Kidney epithelial cell (primary cell): ENCODE measurements around the gene TMEM245. TPM values are rescaled to one million over a fixed set of nuclear protein-coding genes. Genes with fewer than 3 reads are reported as not detected.
A peak's percentile ranks its signal among the peaks of the same experiment; 100 is the strongest.

Experiments used
- DNase-seq: peaks from one replicate; pipeline ENCODE4 v3.0.0-alpha.2; 2010; ENCODE audit warnings: low read depth
- H3K27me3 ChIP-seq: 2 replicates; pipeline ENCODE4 v1.6.0; 2011; ENCODE audit warnings: low read length; ENCODE audit not compliant: control insufficient read depth, insufficient read depth
- H3K36me3 ChIP-seq: 2 replicates; pipeline ENCODE4 v1.5.1; 2011; ENCODE audit warnings: low read length; ENCODE audit not compliant: control insufficient read depth, insufficient read depth
- H3K4me3 ChIP-seq: 2 replicates; pipeline ENCODE4 v1.5.1; 2011; ENCODE audit warnings: low read depth, mild to moderate bottlenecking, control low read depth, low read length
- total RNA-seq: library from RNA; depleted of rRNA; stranded (reverse); fragments of >200 nt; gene quantifications from 2 replicates; pipeline ENCODE4 v1.2.3, GENCODE V29; 2015
- TF ChIP-seq, protein P1 (sequence below): IDR thresholded peaks from 2 replicates; pipeline ENCODE4 v1.5.1; 2011; ENCODE audit warnings: mild to moderate bottlenecking, moderate library complexity, low read length, control low read depth, inconsistent platforms; ENCODE audit not compliant: insufficient read depth, poor library complexity, severe bottlenecking

The TMEM245 gene
- total RNA-seq, 1 donor from 2014 or later = 44.5 TPM

DNA sequence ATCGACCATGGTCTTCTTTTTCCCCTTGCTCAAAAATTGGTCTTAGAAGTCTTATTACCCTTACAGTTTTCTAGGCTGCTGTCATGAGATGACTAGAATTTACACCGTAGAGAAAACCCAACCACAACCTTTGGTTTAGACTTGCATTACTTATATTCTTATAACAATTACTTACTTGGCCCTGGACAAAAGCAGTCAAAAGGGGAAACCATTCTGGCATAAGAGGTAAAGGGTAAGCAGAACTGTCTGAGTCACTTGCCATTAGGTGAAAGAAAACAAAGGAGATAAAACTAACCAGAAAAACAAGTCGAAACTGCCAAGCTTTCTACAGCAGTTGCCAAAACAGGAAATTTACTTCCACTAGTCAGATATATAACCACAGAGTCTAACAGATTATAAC lies 17.9 kb downstream of the TMEM245 start:
- Histone ChIP-seq H3K27me3 (no peaks in the 10 kb centered on the region), H3K36me3 (no peaks in the 10 kb centered on the region), H3K4me3 (no peak overlapping the region)
- TF ChIP-seq, protein P1, sequence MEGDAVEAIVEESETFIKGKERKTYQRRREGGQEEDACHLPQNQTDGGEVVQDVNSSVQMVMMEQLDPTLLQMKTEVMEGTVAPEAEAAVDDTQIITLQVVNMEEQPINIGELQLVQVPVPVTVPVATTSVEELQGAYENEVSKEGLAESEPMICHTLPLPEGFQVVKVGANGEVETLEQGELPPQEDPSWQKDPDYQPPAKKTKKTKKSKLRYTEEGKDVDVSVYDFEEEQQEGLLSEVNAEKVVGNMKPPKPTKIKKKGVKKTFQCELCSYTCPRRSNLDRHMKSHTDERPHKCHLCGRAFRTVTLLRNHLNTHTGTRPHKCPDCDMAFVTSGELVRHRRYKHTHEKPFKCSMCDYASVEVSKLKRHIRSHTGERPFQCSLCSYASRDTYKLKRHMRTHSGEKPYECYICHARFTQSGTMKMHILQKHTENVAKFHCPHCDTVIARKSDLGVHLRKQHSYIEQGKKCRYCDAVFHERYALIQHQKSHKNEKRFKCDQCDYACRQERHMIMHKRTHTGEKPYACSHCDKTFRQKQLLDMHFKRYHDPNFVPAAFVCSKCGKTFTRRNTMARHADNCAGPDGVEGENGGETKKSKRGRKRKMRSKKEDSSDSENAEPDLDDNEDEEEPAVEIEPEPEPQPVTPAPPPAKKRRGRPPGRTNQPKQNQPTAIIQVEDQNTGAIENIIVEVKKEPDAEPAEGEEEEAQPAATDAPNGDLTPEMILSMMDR = no peak
- DNase-seq = peak; percentile 56

DNA sequence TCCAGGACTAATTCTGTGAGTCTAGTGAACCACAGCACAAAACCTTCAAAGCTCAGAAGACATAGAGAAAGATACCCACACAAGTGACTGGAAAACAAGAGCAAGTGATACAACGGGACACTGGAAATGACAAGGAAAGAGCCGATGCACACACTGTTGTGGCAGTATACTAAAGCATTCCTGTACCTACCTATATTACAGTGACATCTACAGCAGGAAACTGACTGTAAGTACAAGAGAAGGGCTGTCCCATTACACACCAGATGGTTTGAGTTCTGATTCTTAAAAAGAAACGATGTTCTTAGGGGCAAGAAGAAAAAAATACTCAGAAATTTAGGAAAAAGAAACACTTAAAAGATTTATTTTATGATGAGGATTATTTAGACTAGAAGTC lies 18.5 kb downstream of the TMEM245 start:
- no peak overlapping the region for H3K4me3 ChIP-seq
- no peaks in the 10 kb centered on the region for H3K27me3 ChIP-seq
- DNase-seq = no peak
- TF ChIP-seq, protein P1 = no peak
- H3K36me3 ChIP-seq = no peaks in the 10 kb centered on the region

DNA sequence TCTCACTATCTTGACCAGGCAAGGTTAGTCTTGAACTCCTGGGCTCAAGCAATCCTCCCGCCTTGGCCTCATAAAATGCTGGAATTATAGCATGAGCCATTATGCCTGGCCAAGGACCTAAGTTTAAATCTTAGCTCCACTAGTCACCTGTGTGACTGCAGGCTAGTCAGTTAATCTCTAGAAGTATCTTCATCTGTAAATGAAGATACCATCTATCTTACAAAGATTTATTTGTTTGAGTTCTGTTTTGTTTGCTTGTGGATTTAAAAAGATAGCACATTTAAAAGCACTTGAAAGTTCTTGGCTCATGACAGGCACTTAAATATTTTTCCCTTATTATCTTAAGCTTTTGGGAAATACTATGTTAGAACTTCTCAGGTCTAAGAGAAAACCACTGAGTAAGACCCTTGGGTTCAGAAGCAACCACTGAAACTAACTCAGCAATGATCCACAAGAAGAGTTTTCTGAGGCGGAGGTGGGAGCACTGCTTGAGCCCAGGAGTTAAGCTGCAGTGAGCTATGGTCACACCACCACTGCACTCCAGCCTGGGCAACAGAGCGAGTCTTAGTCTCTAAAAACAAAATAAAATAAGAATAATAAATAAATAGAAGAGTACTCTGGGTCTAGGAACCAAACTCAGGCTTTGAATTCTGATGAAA lies 19.1 kb downstream of the TMEM245 start:
- Histone ChIP-seq H3K27me3 (no peaks in the 10 kb centered on the region), H3K4me3 (no peak overlapping the region), H3K36me3 (no peaks in the 10 kb centered on the region)
- DNase-seq = no peak
- TF ChIP-seq, protein P1 = no peak

DNA sequence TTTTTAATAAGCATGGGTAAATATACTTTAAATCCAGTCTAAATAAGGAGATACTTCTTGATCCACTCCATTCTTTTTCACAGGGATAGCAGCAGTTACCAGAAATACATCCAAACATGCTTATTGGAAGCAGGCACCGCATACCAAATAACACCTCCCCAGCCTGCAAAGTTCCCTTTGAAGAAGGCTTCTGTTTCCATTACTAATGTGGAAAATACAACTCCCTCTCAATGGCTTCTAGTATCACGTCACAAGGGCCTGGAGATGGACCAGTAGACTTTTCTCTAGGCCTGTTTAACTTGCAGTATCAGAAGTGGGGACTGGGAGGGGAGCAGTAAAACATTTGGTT lies 20.8 kb downstream of the TMEM245 start:
- no peaks in the 10 kb centered on the region for H3K36me3 ChIP-seq
- DNase-seq = no peak
- TF ChIP-seq, protein P1 = no peak
- no peaks in the 10 kb centered on the region for H3K27me3 ChIP-seq
- no peak overlapping the region for H3K4me3 ChIP-seq

DNA sequence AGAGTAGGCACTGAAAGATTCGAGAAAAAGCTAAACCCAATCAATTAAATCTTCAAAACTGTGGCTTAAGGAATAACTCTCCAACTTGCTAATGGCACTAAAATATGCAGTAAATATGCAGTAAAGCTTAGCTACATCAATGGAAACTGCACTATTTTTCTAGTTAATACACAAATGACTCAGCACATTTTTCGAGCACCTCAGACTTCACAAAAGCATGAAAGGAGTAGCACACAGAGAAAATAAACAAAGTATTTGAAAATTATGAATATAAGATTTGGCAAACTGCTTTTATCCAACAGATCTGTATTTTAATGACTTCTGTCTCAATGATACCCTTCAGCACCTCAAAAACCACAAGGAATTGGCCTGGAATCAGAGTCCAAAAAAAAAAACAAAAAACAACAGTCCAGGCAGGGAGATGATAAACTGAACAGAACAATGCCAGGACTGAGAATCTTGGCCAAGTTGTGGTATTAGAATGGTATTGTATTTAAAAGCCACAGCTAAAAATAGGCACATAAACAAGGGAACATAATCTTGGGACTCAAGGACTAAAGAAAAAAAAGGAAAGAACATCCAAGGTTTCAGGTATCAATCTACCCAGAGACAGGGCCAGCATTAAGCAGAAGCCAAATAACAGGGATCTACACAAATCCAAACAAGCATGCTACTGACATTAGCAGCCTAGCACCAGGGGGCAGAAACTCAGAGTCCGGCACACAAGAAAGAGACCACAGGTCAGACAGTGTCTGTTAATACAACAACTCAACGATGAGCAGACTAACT lies 21.4 kb downstream of the TMEM245 start:
- no peaks in the 10 kb centered on the region for H3K27me3 ChIP-seq
- TF ChIP-seq, protein P1 = peak; percentile 35
- H3K4me3 ChIP-seq = no peak overlapping the region
- H3K36me3 ChIP-seq = no peaks in the 10 kb centered on the region
- no peak for DNase-seq

DNA sequence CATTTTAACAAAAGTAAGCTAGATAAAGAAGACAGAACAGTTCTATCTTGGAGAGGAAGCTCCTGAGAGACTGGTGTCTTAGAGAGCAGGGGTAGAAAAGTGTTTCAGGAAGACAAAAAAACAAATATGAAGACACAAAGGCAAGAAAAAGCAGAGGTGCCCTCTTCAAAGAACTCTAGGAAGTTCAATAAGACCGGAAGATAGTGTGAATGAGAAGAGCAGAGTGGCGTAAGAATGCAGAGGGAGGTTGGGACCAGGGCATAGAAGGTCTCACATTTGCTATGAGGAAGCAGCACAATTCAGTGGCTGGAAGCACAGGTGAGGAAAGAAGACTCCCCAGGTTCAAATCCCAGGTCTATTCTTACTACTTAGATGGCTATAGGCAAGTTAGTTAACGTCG lies 22.6 kb downstream of the TMEM245 start:
- H3K4me3 ChIP-seq = no peak overlapping the region
- TF ChIP-seq, protein P1 = no peak
- no peaks in the 10 kb centered on the region for H3K36me3 ChIP-seq
- H3K27me3 ChIP-seq = no peaks in the 10 kb centered on the region
- no peak for DNase-seq
